ENCODE results near the gene TMEM108.

- no peak for TF ChIP-seq CTCF (IDR thresholded peaks at IDR 0.05)
- TF ChIP-seq POLR2A (IDR thresholded peaks at IDR 0.05): no peak
Measured at GRCh38 chr3:133271539-133271938, 233.3 kb downstream of the TMEM108 start.
